HG02981 (cell line): ENCODE results near the gene NSF.
"Not testable (repeated sequence)": the region's sequence is repeated elsewhere in the genome, so short reads cannot be mapped to it uniquely, and the experiment has no call there.

ENCODE experiments used
- ATAC-seq: cut with Tn5 transposase; IDR thresholded peaks from one replicate; pipeline ENCODE4 v1.9.1; 2021; ENCODE audit warnings: mild to moderate bottlenecking, moderate library complexity; ENCODE audit not compliant: unreplicated experiment

NSF gene

DNA sequence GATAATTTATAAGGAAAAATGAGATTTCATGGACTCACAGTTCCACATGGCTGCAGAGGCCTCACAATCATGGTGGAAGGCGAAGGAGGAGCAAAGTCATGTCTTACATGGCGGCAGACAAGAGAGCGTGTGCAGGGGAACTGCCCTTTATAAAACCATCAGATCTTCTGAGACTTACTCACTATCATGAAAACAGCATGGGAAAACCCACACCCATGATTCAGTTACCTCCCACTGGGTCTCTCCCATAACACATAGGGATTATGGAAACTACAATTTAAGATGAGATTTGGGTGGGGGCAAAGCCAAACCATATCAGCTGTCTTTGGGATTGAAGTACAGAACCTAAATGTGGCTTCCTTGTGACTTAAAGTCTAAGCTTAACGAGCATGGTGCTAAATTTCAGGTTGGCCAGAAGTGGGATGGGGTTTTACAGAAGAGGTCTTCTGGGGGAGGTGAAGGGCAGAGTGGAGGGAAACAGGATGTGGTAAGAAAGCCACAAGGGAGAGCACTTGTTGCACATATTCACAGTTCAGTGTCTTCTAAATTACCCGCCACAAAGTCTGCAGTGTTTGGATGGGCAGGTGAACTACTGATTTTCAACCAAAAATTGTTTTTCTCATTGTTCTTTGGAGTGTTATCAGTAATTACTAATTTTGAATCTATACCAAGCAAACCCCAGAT, 38.4 kb downstream of the NSF start:
- ATAC-seq, result not testable (repeated sequence)

DNA sequence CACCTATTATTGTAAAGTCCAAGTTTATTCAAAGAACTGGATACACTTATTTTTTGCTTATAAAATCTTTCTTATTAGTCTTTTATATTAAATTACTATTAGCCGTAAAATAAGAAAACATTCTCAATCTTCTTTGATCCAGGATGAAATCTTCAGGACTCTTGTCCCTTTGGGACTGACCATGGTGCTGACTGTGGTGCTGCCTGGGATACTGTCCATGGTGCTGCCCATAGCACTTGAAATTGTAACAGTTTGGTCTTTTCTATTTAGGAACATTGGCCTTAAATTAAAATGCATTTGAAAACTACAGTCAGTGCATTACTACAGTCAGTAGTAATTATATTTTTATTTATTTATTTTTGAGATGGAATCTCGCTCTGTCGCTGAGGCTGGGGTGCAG, 41.7 kb downstream of the NSF start:
- ATAC-seq, result not testable (repeated sequence)

DNA sequence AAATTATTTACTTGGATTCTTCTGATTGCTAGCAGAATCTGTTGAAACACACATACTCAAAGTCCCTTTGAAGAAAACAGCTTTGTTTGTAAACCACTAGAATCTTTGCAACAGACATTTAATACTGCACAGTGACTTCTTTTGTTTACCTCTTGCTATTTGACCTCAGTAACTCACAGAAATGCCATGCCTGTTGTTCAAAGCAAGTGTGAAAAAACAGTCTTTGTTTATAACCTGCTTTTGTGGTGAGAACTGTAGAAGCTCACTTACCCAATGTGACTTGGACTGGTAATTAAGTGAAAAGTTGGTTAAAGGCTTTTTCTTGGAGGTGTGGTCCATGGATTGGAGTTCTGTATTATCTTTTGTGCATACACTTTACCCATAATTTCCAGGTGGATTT, 44.4 kb downstream of the NSF start:
- not testable (repeated sequence) for ATAC-seq

DNA sequence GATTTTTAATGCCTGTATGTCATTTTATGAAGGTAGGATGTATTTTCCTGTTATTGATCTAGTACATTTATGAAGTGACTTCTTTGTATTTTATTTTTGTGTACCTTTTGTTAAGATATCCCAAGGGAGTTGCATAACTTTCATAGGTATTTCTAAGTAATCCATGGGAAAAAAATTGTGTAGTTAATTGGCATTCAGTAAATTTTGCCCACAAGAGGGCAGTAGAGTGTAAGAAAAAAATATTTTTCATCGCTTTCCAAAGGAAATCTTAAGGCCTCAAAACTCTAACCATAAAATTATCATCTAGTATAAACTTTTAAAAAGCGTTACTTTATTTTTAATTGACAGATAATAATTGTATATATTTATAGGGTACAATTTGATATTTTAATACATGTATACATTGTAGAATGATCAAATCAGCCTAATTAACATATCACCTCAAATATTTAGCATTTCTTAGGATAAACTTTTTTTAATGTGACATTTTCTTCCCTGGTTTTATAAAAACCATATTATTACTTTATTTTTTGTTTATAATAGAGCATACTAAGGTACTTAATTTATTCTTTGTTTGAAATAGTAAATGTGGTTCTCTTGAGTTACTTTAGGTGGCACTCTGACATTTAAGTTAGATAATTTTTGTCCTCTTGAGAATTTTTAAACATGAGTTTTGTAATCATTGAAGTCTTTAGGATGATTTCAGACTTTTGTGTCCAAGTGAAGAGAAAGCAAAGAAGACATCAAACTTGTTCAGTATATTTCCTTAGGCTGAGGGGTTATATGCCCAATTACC, 51.6 kb downstream of the NSF start:
- ATAC-seq, result not testable (repeated sequence)

DNA sequence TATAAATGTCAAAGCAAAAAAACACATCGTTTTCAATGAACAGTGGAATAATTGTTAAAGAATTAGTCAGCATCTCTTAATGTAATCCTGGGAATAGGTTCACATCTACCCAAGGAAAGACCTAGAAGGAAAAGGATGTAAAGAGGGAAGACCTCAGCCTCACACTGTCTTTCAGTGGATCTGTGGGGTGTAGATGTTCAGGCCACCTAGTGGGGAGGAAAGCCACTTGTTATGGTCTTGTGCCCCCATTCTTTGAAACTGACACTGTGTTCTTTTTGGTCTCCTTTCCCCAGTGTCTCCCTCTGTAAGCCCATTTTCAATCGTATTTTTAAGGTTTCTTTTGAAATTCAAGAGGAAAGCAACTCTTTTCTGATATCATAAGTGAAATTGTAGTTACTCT, 56.8 kb downstream of the NSF start:
- ATAC-seq, result not testable (repeated sequence)

DNA sequence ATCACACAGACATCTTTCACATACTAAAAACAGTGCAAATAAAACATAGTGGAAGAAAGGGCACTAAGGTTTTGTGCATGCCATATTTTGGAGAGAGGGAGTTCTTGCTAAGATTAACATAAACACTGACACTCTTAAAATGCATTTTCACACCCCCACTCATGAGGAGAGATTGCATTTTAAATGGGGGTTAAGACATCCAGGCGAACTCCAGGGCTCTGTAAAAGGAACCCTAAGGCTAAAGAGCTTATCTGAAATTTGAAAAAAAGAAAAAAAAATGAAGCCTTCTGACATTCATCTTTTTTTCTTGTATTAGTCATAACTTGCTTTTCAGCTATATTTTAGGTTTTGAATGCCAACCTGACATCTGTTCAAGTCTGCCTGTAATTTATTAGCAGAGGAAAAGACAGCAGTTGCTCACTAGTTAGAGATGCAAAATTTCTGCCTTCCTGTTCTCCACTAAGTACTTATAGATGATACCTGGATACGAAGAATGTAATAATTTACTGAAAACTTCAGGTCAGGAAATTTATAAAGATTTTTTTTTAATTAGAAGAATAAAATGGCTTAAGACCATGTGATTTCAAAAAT, 57.3 kb downstream of the NSF start:
- not testable (repeated sequence) for ATAC-seq

DNA sequence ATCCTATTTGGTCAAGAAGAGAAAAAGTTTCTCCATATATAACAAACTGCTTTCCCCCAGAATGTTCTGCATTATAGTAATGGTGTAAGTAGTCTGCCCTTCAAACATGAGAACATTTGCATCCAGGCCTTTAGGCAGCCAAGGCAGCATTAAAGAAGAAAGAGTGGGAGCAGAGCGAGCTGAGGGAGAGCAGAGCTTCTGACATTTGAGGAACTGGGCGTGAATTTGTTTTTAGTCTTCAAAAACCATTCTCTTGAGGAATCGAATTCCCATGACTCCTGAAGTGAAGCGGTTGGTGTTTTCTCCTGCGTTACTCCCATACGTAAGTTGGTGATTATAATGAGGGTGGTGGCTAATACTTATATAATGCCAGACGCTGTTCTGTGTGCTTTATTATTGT, 58.8 kb downstream of the NSF start:
- not testable (repeated sequence) for ATAC-seq

DNA sequence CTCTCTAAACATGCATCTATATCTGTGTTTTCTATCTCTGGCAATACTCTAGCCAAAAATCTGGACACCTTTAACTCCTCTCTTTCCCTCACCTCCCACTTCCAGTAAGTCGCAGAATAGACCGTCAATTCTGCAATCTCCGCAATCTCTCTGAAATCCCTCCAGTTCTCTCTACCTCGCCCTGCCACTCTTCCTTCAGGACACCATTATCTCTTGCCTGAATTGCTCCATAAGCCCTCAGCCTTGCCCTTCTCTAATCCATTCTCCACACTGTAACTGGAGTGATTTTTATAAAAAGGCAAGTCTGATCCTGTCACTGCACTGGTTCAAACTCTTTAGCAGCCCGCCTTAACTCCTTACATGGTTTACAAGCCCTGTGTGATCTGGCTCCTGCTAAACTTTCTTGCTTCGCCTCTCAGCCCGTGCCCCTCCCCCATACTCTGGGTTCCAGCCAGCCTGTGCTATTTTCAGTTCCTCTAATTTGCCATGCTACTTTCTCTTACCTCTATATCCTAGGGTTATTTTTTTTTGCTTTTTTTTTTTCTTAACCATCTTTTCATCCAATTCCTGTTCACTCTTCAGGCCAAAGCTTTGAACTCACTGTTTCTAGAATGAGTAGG, 61.7 kb downstream of the NSF start:
- not testable (repeated sequence) for ATAC-seq

DNA sequence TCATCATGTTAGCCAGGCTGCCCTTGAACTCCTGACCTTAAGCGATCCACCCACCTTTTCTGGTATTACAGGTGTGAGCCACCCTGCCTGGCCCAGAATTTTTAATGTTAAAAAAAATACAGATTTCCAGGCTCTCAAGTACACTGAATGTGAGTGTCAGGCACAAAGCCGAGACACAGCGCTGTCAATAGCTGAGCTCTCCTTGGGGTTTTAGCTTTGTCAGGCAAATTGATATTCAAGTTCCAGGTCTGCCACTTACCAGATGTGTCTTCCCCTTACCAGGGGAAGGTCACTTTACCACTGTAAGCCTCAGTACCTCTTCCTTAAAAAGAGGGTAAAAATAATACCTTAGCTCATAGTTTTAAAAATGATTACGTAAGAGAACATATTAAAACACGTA, 67.8 kb downstream of the NSF start:
- not testable (repeated sequence) for ATAC-seq

DNA sequence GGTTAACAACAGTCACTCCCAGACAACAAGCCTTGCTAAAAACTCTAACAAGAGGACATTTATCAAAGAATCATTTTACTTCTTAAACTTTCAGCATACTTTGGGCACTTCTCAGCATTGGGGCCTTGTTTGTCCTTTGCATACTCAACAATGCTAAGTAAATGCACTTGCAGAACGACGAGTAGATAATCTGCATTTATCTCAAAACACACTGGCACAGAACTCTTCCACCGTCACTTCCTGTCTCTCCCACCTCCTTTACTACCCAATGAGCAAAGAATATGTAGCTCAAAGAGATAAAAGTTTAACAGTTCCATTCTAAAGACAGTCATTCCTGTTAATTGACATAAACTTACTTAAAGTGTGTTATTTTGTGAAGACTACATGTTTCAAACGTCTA, 69.2 kb downstream of the NSF start:
- ATAC-seq, result not testable (repeated sequence)

DNA sequence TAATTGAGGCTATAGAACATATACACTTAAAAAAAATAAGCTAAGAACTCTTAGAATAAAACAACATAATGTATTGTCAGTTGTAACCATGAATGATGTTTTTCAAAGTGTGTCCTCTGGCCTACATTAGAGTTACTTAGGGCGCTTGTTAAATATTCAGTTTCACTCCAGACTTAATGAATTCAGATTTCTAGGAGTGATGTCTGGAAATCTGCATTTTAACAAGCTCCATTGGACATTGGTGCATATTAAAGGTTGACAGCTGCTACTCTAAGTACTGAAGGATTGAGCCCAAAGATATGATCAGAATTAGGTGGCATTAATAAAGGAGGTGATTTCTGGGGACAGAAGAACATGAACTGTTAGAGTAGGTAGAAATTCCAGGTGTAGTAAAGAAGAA, 72.7 kb downstream of the NSF start:
- ATAC-seq, result not testable (repeated sequence)

DNA sequence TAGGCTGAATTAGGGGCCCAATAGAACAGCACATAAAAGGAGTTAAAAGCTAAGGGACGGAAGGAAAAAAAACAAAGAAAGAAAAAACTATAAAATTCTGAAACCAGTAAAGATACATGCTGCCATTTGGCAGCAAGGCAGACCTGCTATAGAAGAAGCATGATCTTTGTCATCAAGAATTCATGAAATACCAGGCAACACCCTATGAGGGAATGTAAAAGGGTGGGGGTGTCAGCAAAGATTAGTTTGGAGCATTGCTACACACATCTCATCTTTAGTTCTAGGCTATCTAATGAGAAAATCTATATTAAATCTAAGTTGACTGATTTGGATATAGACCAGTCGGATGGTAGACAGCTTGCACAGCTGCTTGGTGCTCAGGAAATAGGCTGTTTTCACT, 73.1 kb downstream of the NSF start:
- ATAC-seq, result not testable (repeated sequence)

DNA sequence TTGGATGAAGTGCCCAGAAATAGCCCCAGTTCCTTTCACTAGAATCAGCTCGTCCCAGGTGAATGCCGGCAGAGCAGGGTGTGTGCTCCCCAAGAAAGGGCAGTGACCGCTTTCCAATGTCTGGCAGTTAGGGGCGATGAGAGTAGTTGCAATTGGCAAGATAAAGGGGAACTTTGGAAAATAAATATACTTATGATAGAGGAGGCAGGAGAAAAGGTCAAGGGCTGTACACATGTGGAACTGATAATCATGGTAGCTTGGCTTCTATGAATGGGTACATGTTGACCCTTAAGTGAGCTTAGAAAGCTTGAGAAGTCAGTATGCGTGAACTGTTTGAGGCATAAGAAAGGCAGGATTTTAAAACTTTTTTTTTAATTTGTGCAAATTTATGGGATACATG, 75.5 kb downstream of the NSF start:
- not testable (repeated sequence) for ATAC-seq

DNA sequence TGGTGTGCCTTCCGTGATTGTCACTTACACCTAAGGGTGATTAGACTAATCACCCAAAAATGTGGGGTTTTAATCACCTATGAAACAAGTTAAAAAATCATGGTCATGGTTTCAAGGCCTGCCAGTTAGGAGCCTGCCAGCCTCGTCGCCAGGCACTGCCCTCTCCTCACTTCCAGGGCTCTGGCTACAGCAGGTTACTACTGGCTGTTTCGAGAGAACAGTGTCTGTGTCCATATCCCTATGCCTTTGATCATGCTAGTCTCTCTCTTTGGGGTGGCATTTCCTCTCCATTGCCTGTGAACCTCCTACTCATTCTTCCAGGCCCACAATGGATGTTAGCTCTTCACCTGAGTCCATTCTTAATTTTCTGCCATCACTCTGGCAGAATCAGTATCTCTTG, 80.3 kb downstream of the NSF start:
- ATAC-seq, result not testable (repeated sequence)

DNA sequence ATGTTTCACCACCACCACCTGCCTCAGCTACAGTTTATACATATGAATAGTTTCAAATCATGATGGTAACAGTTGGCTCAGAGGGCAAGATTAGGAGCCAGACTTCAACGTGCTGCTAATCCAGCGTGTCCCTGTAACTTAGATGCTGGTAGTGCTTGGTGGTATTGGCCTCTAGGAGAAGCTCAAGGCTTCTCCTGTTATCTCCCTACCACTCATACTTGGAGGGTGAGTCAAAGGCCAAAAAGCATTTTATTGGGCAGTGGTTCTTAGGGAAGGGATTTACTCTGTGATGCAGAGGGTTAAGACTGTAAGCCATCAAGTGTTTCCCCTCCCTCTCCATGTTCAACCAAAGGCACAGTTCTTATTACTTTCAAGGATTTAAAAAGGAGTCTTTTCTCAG, 82.3 kb downstream of the NSF start:
- ATAC-seq, result not testable (repeated sequence)

DNA sequence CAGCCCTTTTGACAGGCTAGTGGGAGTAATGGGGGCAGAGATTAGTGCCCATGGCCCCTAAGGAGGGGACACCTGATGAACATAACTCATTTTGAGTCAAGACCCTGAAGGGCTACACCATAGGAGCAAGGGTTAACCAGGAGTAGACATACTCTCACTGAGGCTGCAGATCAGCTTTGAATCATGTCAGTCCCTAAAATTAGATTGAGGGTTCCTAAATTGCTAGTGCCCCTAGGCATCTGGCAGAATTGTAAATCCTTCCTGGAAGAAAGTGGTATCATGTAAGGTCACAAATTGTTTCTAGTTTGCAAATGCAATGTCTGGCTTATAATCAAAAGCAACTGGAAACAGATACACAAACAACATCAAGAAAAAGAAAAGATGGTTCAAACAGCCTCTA, 87.3 kb downstream of the NSF start:
- ATAC-seq, result not testable (repeated sequence)

DNA sequence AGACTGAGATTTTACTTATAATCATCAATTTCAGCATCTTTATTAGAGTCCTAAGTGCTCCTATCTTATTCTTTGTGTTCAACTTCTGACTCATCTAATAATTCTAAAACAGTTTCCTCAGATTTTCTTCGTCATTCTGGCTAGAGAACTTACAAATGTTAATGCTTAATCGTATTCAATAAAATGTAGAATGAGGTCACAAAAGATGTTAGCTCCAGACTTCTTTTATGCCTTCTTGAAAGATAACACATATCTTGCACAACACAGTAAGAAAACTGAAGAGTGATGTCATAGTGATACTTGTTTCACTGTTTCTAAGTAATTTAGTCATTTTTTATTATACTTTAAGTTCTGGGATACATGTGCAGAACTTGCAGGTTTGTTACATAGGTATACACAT, 93.2 kb downstream of the NSF start:
- ATAC-seq, result not testable (repeated sequence)

DNA sequence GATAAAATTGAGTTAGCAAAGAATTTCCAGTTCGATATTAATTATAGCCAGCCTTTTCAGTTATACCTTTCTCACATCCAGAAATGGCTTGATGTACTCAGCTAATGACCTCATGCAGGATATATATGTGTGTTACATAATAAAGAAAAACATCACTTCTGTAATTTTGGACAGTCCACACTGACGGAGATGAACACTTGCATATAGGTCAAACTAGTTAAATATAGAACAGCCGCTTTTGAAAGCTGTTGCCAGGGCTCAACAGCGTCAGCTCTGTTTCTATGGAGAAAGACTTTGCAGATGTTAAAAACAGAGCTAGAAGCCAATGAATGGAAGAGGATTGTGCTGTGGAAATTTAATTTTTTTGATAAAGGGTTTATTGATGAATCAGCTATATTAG, 94.8 kb downstream of the NSF start:
- not testable (repeated sequence) for ATAC-seq

DNA sequence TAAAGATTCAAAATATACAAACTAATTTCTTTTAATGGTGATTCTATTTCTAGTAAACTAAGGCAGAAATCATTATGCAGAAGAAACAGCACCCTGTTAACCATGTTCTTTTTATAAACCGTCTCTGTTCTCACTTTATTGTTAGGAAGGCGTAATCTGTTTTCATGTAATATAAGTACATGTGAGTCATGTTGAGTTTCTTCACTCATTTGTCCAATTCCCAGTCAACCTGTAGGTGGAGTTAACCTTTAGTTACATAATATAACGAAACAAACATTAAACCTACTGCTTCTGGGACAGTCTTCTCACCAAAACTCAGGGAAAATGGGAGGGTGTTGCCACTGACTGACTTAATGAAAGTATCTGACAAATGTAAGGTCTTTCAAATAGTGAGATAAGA, 101.7 kb downstream of the NSF start:
- ATAC-seq, result not testable (repeated sequence)

DNA sequence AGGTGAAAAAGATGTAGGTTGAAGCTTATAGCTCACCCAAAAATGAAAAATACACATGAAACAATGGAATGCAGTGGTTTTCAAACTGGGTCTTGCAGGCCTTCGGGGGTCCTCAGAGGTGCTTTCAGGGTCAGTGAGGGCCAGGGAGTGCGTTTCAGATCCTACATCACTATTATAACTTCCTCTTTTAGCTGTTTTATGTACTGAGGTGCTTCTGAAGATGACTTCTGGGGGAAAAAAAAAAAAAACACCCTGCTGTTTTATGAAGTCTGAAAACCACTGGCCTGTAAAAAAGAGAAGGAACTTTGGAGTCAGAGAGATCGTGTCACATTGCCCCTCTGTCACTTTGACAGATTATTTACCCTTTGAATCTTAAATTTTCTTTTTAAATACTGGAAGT, 102.8 kb downstream of the NSF start:
- not testable (repeated sequence) for ATAC-seq

DNA sequence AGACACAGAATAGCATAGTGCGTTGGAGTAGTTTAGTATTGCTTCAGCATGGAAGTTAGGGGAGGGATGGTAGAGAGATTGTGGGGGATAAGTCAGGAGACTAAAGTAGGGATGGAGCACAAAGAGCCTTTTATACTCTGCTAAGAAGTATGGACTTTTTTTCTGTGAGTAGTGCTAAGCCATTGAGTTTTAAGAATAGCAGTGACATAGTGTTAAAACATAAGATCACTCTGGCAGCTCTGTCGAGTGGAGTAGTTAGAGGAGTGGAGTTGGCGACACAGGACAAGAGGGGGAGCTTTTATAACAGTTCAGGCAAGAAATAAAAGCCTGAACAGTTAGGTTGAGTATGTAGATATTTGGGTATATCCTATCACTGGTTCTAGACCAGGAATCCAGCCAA, 106.1 kb downstream of the NSF start:
- not testable (repeated sequence) for ATAC-seq
